Measurements from ENCODE around the gene ACSM3. TPM values are rescaled to one million over a fixed set of nuclear protein-coding genes. Genes with fewer than 3 reads are reported as not detected.

The ACSM3 gene
- total and polyA plus RNA-seq, 7 donors, result 0.13 to 6.5 (median 0.56) TPM

DNA sequence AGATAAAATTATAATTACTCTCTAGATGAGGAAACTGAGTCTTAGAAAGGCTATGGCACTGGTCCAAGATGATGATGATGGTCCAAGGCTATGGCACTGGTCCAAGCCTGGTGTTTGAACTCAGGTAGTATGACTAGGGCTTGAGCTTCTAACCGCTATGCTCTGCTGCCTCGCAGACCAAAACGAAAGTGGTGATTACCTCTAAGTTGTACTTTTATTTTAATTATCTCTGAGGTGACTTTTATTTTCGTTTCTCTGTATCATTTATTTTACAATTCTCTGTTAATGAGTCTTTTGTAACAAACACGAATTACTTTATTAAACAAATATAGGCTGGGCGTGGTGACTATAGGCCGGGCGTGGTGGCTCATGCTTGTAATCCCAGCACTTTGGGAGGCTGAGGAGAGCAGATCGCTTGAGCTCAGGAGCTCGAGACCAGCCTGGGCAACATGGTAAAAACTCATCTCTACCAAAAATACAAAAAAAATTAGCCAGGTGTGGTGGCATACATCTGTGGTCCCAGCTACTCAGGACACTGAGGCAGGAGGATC lies 48.1 kb downstream of the ACSM3 start:
- no peak for DNase-seq
- no peaks in the 10 kb centered on the region for H3K9me3 ChIP-seq
- intact Hi-C loops (cut with DNase I), result no loop called here
- peaks cover 6% of the 10 kb centered on the region for H3K4me1 ChIP-seq
- no peaks in the 10 kb centered on the region for H3K36me3 ChIP-seq (ENCODE audit: insufficient read depth in 1 of 2, low read depth in 1 of 2)
- ATAC-seq, result no peak
- no peaks in the 10 kb centered on the region for H3K27me3 ChIP-seq (ENCODE audit: insufficient read depth in 3 of 3, low read length in 2 of 3)
- 95 to 97% (median 96%) methylated on average over 10 of the region's 10 CpGs for WGBS, 3 donors
- H3K4me3 ChIP-seq, result no peak overlapping the region
- no peak overlapping the region for H3K27ac ChIP-seq
- no peak for TF ChIP-seq CTCF (IDR thresholded peaks at IDR 0.05)

DNA sequence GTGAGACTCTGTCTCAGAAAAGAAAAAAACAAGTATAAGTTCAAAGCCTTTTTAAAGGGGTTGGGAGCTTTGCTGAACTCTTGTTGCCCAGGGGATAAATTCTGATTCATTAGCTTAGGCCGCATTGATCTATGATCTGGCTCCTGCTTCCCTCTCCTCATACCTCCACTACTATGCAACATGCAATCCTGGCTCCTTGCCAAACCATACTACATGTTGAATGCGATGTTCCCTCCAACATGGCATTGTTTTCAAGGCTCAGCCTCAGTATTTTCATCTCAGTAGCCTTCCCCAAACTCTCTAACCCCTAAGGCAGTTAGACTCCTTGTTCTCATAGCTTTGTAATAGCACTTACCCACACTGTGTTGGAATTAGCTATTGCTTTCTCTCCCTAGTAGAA lies 48.7 kb downstream of the ACSM3 start:
- Histone ChIP-seq H3K27ac (no peak overlapping the region), H3K36me3 (ENCODE audit: insufficient read depth in 1 of 2, low read depth in 1 of 2) (no peaks in the 10 kb centered on the region), H3K4me1 (peaks cover under 1% of the 10 kb centered on the region), H3K4me3 (no peak overlapping the region), H3K9me3 (no peaks in the 10 kb centered on the region), H3K27me3 (ENCODE audit: insufficient read depth in 3 of 3, low read length in 2 of 3) (no peaks in the 10 kb centered on the region)
- DNase-seq (no peak), ATAC-seq (no peak)
- no peak for TF ChIP-seq CTCF (IDR thresholded peaks at IDR 0.05)
- WGBS, 3 donors, result 76 to 97% (median 83%) methylated on average over 2 of the region's 2 CpGs
- intact Hi-C loops (cut with DNase I), result no loop called here

GRCh38 chr16:20814784-20815183 lies 51.0 kb downstream of the ACSM3 start:
- Histone ChIP-seq H3K4me1 (no peaks in the 10 kb centered on the region), H3K27me3 (ENCODE audit: insufficient read depth in 3 of 3, low read length in 2 of 3) (no peaks in the 10 kb centered on the region), H3K9me3 (no peaks in the 10 kb centered on the region), H3K4me3 (no peak overlapping the region), H3K27ac (no peak overlapping the region), H3K36me3 (ENCODE audit: insufficient read depth in 1 of 2, low read depth in 1 of 2) (no peaks in the 10 kb centered on the region)
- DNase-seq (no peak), ATAC-seq (no peak)
- WGBS, 3 donors, result 90 to 92% (median 91%) methylated on average over 4 of the region's 4 CpGs
- no peak for TF ChIP-seq CTCF (IDR thresholded peaks at IDR 0.05)
- intact Hi-C loops (cut with DNase I), result no loop called here

DNA sequence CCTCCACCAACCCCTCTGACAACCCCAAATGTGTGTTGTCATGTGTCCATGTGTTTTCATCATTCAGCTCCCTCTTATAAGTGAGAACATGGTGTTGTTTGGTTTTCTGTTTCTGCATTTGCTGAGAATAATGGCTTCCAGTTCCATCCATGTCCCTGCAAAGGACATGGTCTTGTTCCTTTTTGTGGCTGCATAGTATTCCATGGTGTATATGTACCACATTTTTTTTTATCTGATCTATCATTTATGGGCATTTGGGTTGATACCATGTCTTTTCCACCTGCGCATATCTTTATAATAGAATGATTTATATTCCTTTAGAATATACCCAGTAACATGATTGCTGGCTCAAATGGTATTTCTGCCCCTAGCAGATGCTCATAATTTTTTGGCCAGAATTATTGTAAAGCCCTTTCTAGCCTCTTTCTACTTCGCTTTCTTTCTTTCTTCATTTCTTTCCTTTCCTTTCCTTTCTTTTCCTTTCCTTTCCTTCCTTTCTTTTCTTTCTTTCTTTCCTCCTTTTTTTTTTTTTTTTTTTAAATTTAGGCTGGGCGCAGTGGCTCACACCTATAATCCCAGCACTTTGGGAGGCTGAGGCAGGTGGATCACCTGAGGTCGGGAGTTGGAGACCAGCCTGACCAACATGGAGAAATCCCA lies 55.2 kb downstream of the ACSM3 start:
- H3K4me1 ChIP-seq, result no peaks in the 10 kb centered on the region
- H3K9me3 ChIP-seq, result no peaks in the 10 kb centered on the region
- no peaks in the 10 kb centered on the region for H3K36me3 ChIP-seq (ENCODE audit: insufficient read depth in 1 of 2, low read depth in 1 of 2)
- H3K27me3 ChIP-seq (ENCODE audit: insufficient read depth in 3 of 3, low read length in 2 of 3), result no peaks in the 10 kb centered on the region
- H3K4me3 ChIP-seq, result no peak overlapping the region
- H3K27ac ChIP-seq, result no peak overlapping the region
- DNase-seq (no peak), ATAC-seq (no peak)
- 96 to 99% (median 99%) methylated on average over 4 of the region's 4 CpGs for WGBS, 3 donors
- no peak for TF ChIP-seq CTCF (IDR thresholded peaks at IDR 0.05)
- intact Hi-C loops (cut with DNase I), result no loop called here

DNA sequence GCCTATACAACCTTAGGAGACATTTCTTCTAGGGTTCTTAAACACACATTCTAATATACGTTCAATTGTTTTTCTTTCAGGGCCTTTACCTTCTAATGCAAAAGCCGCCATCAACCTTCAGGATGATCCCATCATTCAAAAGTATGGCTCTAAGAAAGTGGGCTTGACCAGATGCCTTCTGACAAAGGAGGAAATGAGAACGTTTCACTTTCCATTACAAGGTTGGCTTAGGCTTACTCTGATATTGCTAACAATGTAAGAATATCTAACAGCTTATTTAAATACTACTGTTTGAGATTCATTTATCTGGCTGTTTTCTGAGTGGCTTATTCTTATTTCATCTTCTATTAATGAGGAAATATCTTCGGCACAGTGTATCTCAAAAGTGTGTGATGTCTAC lies 57.9 kb downstream of the ACSM3 start:
- ATAC-seq (no peak), DNase-seq (no peak)
- Histone ChIP-seq H3K4me3 (no peak overlapping the region), H3K36me3 (ENCODE audit: insufficient read depth in 1 of 2, low read depth in 1 of 2) (peaks cover 0 to 5% of the 10 kb centered on the region in 2 donors), H3K27ac (no peak overlapping the region), H3K27me3 (ENCODE audit: insufficient read depth in 3 of 3, low read length in 2 of 3) (no peaks in the 10 kb centered on the region), H3K9me3 (no peaks in the 10 kb centered on the region), H3K4me1 (no peaks in the 10 kb centered on the region)
- intact Hi-C loops (cut with DNase I), result no loop called here
- no peak for TF ChIP-seq CTCF (IDR thresholded peaks at IDR 0.05)
- WGBS, 3 donors, result 91 to 93% (median 92%) methylated on average over 4 of the region's 4 CpGs
